Measurements from ENCODE around the gene MLH1.

- TF ChIP-seq SIN3A (IDR thresholded peaks at IDR 0.05; ENCODE audit: borderline replicate concordance, insufficient read depth, low read length) = no peak
- TF ChIP-seq TAF1 (IDR thresholded peaks at IDR 0.05; ENCODE audit: borderline replicate concordance, insufficient read depth, low read length) = no peak
- TF ChIP-seq, protein P1, sequence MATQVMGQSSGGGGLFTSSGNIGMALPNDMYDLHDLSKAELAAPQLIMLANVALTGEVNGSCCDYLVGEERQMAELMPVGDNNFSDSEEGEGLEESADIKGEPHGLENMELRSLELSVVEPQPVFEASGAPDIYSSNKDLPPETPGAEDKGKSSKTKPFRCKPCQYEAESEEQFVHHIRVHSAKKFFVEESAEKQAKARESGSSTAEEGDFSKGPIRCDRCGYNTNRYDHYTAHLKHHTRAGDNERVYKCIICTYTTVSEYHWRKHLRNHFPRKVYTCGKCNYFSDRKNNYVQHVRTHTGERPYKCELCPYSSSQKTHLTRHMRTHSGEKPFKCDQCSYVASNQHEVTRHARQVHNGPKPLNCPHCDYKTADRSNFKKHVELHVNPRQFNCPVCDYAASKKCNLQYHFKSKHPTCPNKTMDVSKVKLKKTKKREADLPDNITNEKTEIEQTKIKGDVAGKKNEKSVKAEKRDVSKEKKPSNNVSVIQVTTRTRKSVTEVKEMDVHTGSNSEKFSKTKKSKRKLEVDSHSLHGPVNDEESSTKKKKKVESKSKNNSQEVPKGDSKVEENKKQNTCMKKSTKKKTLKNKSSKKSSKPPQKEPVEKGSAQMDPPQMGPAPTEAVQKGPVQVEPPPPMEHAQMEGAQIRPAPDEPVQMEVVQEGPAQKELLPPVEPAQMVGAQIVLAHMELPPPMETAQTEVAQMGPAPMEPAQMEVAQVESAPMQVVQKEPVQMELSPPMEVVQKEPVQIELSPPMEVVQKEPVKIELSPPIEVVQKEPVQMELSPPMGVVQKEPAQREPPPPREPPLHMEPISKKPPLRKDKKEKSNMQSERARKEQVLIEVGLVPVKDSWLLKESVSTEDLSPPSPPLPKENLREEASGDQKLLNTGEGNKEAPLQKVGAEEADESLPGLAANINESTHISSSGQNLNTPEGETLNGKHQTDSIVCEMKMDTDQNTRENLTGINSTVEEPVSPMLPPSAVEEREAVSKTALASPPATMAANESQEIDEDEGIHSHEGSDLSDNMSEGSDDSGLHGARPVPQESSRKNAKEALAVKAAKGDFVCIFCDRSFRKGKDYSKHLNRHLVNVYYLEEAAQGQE (IDR thresholded peaks at IDR 0.05; ENCODE audit: insufficient read depth in 1 of 2, low read depth in 2 of 2, low read length in 2 of 2) = no peak
Observed at GRCh38 chr3:36959821-36960220, 33.5 kb upstream of the MLH1 start.
